H1 (cell line): ENCODE measurements around the gene ATP6V0A1. TPM values are rescaled to one million over a fixed set of nuclear protein-coding genes. Genes with fewer than 3 reads are reported as not detected.

Experiments
- CTCF ChIA-PET: fragments of 300-600 bp; sonication (Branson Sonifier 250); formaldehyde crosslinking; loops from one replicate; lab custom pipeline; 2021; ENCODE audit not compliant: partially characterized antibody; lab: Charles Lee
- POLR2A ChIA-PET: fragments of 300-600 bp; sonication (Branson Sonifier 250); formaldehyde crosslinking; loops from one replicate; lab custom pipeline; 2021; ENCODE audit warnings: inconsistent platforms; ENCODE audit not compliant: partially characterized antibody; lab: Charles Lee
- DNase-seq, 2 experiments: peaks; one replicate each; pipeline versions ENCODE4 v3.0.0 to v3.0.0-alpha.2; 2010 to 2022; ENCODE audit warnings: low spot score in 2 of 2, low read depth in 1 of 2, mixed read lengths in 1 of 2
- FAIRE-seq: peaks from 2 replicates; lab custom pipeline; 2011; peaks lifted over from hg19 to GRCh38; lab: Jason Lieb, UNC
- H2AFZ ChIP-seq: 2 replicates; pipeline ENCODE4 v1.8.1; 2012; ENCODE audit warnings: low read length, inconsistent platforms
- H2AK5ac ChIP-seq: 2 replicates; pipeline ENCODE4 v1.6.1; 2013; ENCODE audit warnings: low read depth, low read length
- H2BK120ac ChIP-seq: replicated peaks from 2 replicates; pipeline ENCODE3; 2013; ENCODE audit warnings: low read depth, low read length, inconsistent platforms
- H2BK12ac ChIP-seq: 2 replicates; pipeline ENCODE4 v1.6.1; 2013; ENCODE audit warnings: low read depth, low read length
- H2BK15ac ChIP-seq: 2 replicates; pipeline ENCODE4 v1.6.1; 2013; ENCODE audit warnings: low read length
- H2BK20ac ChIP-seq: 2 replicates; pipeline ENCODE4 v1.6.1; 2013; ENCODE audit warnings: low read length
- H2BK5ac ChIP-seq: 2 replicates; pipeline ENCODE4 v1.6.1; 2013; ENCODE audit warnings: low read depth, low read length
- H3K14ac ChIP-seq: 2 replicates; pipeline ENCODE4 v1.6.1; 2013; ENCODE audit warnings: inconsistent platforms; ENCODE audit not compliant: insufficient read length
- H3K18ac ChIP-seq: 2 replicates; pipeline ENCODE4 v1.6.1; 2013; ENCODE audit warnings: low read length; ENCODE audit errors: extremely low read depth
- H3K23ac ChIP-seq: 2 replicates; pipeline ENCODE4 v1.6.1; 2013; ENCODE audit warnings: inconsistent platforms; ENCODE audit not compliant: insufficient read length
- H3K23me2 ChIP-seq: 2 replicates; pipeline ENCODE4 v1.6.1; 2013; ENCODE audit warnings: low read depth, low read length
- H3K27ac ChIP-seq: 2 replicates; pipeline ENCODE4 v1.6.1; 2011; ENCODE audit warnings: low read depth, low read length, inconsistent platforms
- H3K27me3 ChIP-seq, 4 experiments: replicated peaks in 1 of 4; 1 replicate in 1 of 4; 2 replicates in 3 of 4; pipeline versions ENCODE4 v1.6.1 to v1.8.1; 2011 to 2013; ENCODE audit warnings: low read length in 3 of 4, mild to moderate bottlenecking in 3 of 4, inconsistent platforms in 2 of 4, mixed read lengths in 2 of 4, moderate library complexity in 1 of 4; ENCODE audit not compliant: control insufficient read depth in 3 of 4, insufficient read depth in 3 of 4; ENCODE audit errors: extremely low read depth in 1 of 4
- H3K36me3 ChIP-seq, 4 experiments: 2 replicates each; pipeline versions ENCODE4 v1.6.1 to v1.8.1; 2011 to 2013; ENCODE audit warnings: mild to moderate bottlenecking in 4 of 4, low read length in 3 of 4, moderate library complexity in 2 of 4, control low read depth in 1 of 4, inconsistent platforms in 1 of 4; ENCODE audit not compliant: insufficient read depth in 4 of 4, control insufficient read depth in 2 of 4
- H3K4ac ChIP-seq: replicated peaks from 2 replicates; pipeline ENCODE3; 2013; ENCODE audit warnings: low read length, low read depth, mixed read lengths, inconsistent platforms; ENCODE audit not compliant: insufficient read length
- H3K4me1 ChIP-seq, 4 experiments: replicated peaks in 1 of 4; 1 replicate in 1 of 4; 2 replicates in 3 of 4; pipeline versions ENCODE4 v1.6.1 to v1.8.1; 2011 to 2013; ENCODE audit warnings: low read length in 3 of 4, inconsistent platforms in 2 of 4, mixed read lengths in 1 of 4; ENCODE audit not compliant: insufficient read depth in 4 of 4, control insufficient read depth in 3 of 4
- H3K4me2 ChIP-seq, 2 experiments: 2 replicates each; pipeline versions ENCODE4 v1.6.1 to v1.8.1; 2011 to 2013; ENCODE audit warnings: low read depth in 2 of 2, low read length in 2 of 2, control low read depth in 1 of 2, inconsistent platforms in 1 of 2, mild to moderate bottlenecking in 1 of 2; ENCODE audit not compliant: insufficient read depth in 1 of 2
- H3K4me3 ChIP-seq, 4 experiments: fragments of 200-600, 300-600 bp in 1 of 4; sonication (generic), shearing (Covaris generic), sonication (Bioruptor Twin) in 1 of 4; 2 replicates each; pipeline versions ENCODE4 v1.5.1 to v1.8.1; 2011 to 2016; ENCODE audit warnings: low read length in 4 of 4, low read depth in 3 of 4, control low read depth in 2 of 4, inconsistent platforms in 2 of 4, mild to moderate bottlenecking in 2 of 4, mixed read lengths in 1 of 4, moderate library complexity in 1 of 4; ENCODE audit not compliant: insufficient read depth in 2 of 4; ENCODE audit errors: extremely low read depth in 1 of 4
- H3K56ac ChIP-seq: replicated peaks from 2 replicates; pipeline ENCODE3; 2013; ENCODE audit warnings: low read depth, mild to moderate bottlenecking, mixed read lengths, low read length, inconsistent platforms; ENCODE audit not compliant: insufficient read length
- H3K79me1 ChIP-seq: 2 replicates; pipeline ENCODE4 v1.6.1; 2013; ENCODE audit warnings: low read depth, low read length, control low read depth
- H3K79me2 ChIP-seq, 2 experiments: 2 replicates each; pipeline versions ENCODE4 v1.6.1 to v1.8.1; 2012 to 2013; ENCODE audit warnings: low read length in 2 of 2, mild to moderate bottlenecking in 2 of 2, inconsistent platforms in 1 of 2; ENCODE audit not compliant: insufficient read depth in 2 of 2, control insufficient read depth in 1 of 2
- H3K9ac ChIP-seq, 4 experiments: replicated peaks in 1 of 4; 1 replicate in 1 of 4; 2 replicates in 3 of 4; pipeline versions ENCODE4 v1.6.1 to v1.8.1; 2011 to 2013; ENCODE audit warnings: low read depth in 3 of 4, low read length in 3 of 4, control low read depth in 2 of 4, mild to moderate bottlenecking in 2 of 4, moderate library complexity in 2 of 4, inconsistent platforms in 1 of 4; ENCODE audit errors: extremely low read depth in 1 of 4
- H3K9me3 ChIP-seq, 2 experiments: 2 replicates each; pipeline versions ENCODE4 v1.6.1 to v1.8.1; 2012 to 2013; ENCODE audit warnings: mild to moderate bottlenecking in 2 of 2, moderate library complexity in 2 of 2, control low read depth in 1 of 2, inconsistent platforms in 1 of 2, low read depth in 1 of 2, low read length in 1 of 2, mixed read lengths in 1 of 2; ENCODE audit not compliant: insufficient read depth in 2 of 2
- H4K20me1 ChIP-seq, 2 experiments: replicated peaks in 1 of 2; 2 replicates each; pipeline versions ENCODE3 to v1.8.1; 2011 to 2013; ENCODE audit warnings: inconsistent platforms in 2 of 2, low read length in 2 of 2, mild to moderate bottlenecking in 1 of 2; ENCODE audit not compliant: insufficient read depth in 2 of 2, control insufficient read depth in 1 of 2
- H4K5ac ChIP-seq: 2 replicates; pipeline ENCODE4 v1.6.1; 2013; ENCODE audit warnings: low read length, low read depth, mixed read lengths, inconsistent platforms; ENCODE audit not compliant: insufficient read length
- H4K8ac ChIP-seq: 2 replicates; pipeline ENCODE4 v1.8.0; 2013; ENCODE audit warnings: mild to moderate bottlenecking, moderate library complexity, low read length, inconsistent platforms; ENCODE audit not compliant: insufficient read depth; ENCODE audit errors: extremely low read depth
- H4K91ac ChIP-seq: replicated peaks from 2 replicates; pipeline ENCODE3; 2013; ENCODE audit warnings: low read length, mixed read lengths, inconsistent platforms; ENCODE audit not compliant: insufficient read length
- EGR1 ChIP-seq: IDR thresholded peaks from 2 replicates; pipeline ENCODE4 v1.6.1; 2011; ENCODE audit warnings: low read depth, low read length, borderline replicate concordance
- TEAD4 ChIP-seq: IDR thresholded peaks from 2 replicates; pipeline ENCODE4 v1.6.1; 2012; ENCODE audit warnings: low read depth, low read length, inconsistent platforms, mixed read lengths
- WGBS, 2 experiments: shearing (Covaris generic) in 1 of 2; methylation state at CpG; one replicate each; pipeline versions ENCODE4 v1.1.6 to v1.1.7; 2013 to 2015; ENCODE audit warnings: low lambda C conversion rate in 2 of 2, mixed read lengths in 2 of 2, inconsistent platforms in 1 of 2, low coverage in 1 of 2, missing lambda C conversion rate in 1 of 2; ENCODE audit not compliant: insufficient replicate concordance in 2 of 2, insufficient coverage in 1 of 2, insufficient read length in 1 of 2; ENCODE audit errors: extremely low coverage in 1 of 2, missing lambda C conversion rate in 1 of 2; 5-methylcytosine and 5-hydroxymethylcytosine counted together
- polyA plus RNA-seq, 7 experiments: library from polyadenylated mRNA; depleted of rRNA in 3 of 7; stranded (reverse) in 5 of 7; unstranded in 2 of 7; fragments of >200 nt in 5 of 7; fragments of 200-250 nt in 2 of 7; gene quantifications; 1 replicate in 5 of 7; 2 replicates in 1 of 7; 4 replicates in 1 of 7; pipeline versions ENCODE4 v1.2.1 to v1.2.3, GENCODE V29; 2011 to 2013; ENCODE audit warnings: missing spikeins in 2 of 7, mixed read lengths in 2 of 7
- total RNA-seq: library from RNA; stranded (reverse); fragmentation: NEBNext Ultra II Directional; extraction: Animal tissue kit (Norgen Biotek cat#: 25700); gene quantifications from 2 replicates; pipeline ENCODE4 v1.2.1, GENCODE V29; 2021

The ATP6V0A1 gene
- total and polyA plus RNA-seq, 2 of the 8 experiments (the other 6 are each of a cell fraction or from before 2014, with no cell fraction given) = 55.3 to 63.4 TPM

- Histone ChIP-seq H3K9ac (no peak overlapping the region), H2AK5ac (no peak overlapping the region), H3K23ac (no peak overlapping the region), H4K5ac (no peak overlapping the region), H3K4ac (no peak overlapping the region), H3K79me1 (no peaks in the 10 kb centered on the region), H3K18ac (no peak overlapping the region), H4K91ac (no peak overlapping the region), H4K8ac (no peak overlapping the region), H3K4me1 (peaks cover 5 to 10% (median 8%) of the 10 kb centered on the region in 4 experiments), H2BK20ac (no peak overlapping the region), H3K27ac (no peak overlapping the region), H4K20me1 (peaks cover 2 to 3% of the 10 kb centered on the region in 2 experiments), H3K23me2 (no peaks in the 10 kb centered on the region), H3K27me3 (no peaks in the 10 kb centered on the region; a peak in 4 of 7 replicates), H2BK120ac (no peak overlapping the region), H3K14ac (no peak overlapping the region), H3K9me3 (no peaks in the 10 kb centered on the region), H3K4me3 (no peak overlapping the region), H3K4me2 (no peak overlapping the region), H3K79me2 (no peaks in the 10 kb centered on the region), H2BK15ac (no peak overlapping the region), H3K36me3 (peaks cover 0 to 5% (median 2%) of the 10 kb centered on the region in 4 experiments; a peak in 1 of 8 replicates), H2AFZ (no peak overlapping the region), H3K56ac (no peak overlapping the region), H2BK12ac (no peak overlapping the region), H2BK5ac (no peak overlapping the region; the same call in 1 of the 2 replicates)
- POLR2A ChIA-PET = interaction anchor here (0.9 to 1.6 kb wide), 4 partner anchors 9 to 92 kb away, joined by 3 to 7 read pairs (median 4); no protein-coding TSS in a partner anchor
- CTCF ChIA-PET = interaction anchor here (0.6 to 2.5 kb wide), 16 partner anchors 9 to 202 kb away, joined by 3 to 10 read pairs (median 4); no protein-coding TSS in a partner anchor
- 87% methylated on average over 8 of the region's 8 CpGs; no CpG with 5 or more reads in 1 of the 2 experiments for WGBS, 2 experiments
- FAIRE-seq (no peak), DNase-seq (no peak)
- TF ChIP-seq TEAD4 (no peak), EGR1 (no peak)
Observed at GRCh38 chr17:42514867-42515266, 56.2 kb downstream of the ATP6V0A1 start.
